Measurements from ENCODE around the gene KCNJ11. TPM values are rescaled to one million over a fixed set of nuclear protein-coding genes. Genes with fewer than 3 reads are reported as not detected.

KCNJ11 gene
- total and polyA plus RNA-seq, 12 donors = 0.11 to 3.2 (median 1.4) TPM

DNA sequence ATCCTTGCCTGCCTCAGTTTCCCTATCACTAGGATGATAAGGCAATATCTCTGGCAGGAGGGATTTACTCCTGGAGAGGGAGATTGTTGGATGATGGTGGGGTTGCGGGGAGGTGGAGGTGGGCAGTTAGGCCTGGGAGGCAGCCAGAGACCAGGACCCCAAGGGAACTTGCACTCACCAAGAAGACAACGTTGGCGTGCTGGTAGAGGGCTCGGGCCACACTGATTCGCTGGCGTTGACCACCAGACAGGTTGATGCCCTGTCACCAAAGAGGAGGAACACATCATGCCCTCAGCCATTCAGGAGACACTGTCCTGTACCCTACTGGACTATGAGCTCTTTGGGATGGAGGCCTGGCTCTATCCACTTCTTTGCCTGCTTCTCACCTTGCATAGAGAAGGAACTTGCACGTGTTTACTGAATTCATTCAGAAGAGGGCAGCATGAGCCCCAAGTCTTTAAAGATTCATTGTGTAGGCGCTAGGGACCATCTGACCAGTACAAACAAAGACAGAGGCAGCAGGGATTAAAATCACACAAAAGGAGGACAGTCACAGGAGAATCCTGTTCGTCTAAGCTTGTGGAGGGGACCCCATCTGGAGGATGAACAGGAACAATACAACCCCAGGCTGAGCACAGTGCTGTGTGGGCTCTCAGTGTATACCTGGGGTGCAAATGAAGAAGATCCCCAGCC lies 24.2 kb upstream of the KCNJ11 start:
- intact Hi-C loops (cut with DNase I) = no loop called here
- no peaks in the 10 kb centered on the region for H3K27me3 ChIP-seq
- TF ChIP-seq, protein P1, sequence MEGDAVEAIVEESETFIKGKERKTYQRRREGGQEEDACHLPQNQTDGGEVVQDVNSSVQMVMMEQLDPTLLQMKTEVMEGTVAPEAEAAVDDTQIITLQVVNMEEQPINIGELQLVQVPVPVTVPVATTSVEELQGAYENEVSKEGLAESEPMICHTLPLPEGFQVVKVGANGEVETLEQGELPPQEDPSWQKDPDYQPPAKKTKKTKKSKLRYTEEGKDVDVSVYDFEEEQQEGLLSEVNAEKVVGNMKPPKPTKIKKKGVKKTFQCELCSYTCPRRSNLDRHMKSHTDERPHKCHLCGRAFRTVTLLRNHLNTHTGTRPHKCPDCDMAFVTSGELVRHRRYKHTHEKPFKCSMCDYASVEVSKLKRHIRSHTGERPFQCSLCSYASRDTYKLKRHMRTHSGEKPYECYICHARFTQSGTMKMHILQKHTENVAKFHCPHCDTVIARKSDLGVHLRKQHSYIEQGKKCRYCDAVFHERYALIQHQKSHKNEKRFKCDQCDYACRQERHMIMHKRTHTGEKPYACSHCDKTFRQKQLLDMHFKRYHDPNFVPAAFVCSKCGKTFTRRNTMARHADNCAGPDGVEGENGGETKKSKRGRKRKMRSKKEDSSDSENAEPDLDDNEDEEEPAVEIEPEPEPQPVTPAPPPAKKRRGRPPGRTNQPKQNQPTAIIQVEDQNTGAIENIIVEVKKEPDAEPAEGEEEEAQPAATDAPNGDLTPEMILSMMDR (IDR thresholded peaks at IDR 0.05) = no peak
- TF ChIP-seq POLR2A (IDR thresholded peaks at IDR 0.05) = no peak
- H3K9me3 ChIP-seq (replicated peaks in 1 of 3) = no peaks in the 10 kb centered on the region
- H3K36me3 ChIP-seq (replicated peaks in 1 of 2) = no peaks in the 10 kb centered on the region
- H3K4me1 ChIP-seq (replicated peaks in 1 of 2) = no peaks in the 10 kb centered on the region
- WGBS, 4 donors = 74 to 84% (median 80%) methylated on average over 9 of the region's 9 CpGs
- no peak overlapping the region for H3K4me3 ChIP-seq
- DNase-seq = no peak
- no peak overlapping the region for H3K27ac ChIP-seq

DNA sequence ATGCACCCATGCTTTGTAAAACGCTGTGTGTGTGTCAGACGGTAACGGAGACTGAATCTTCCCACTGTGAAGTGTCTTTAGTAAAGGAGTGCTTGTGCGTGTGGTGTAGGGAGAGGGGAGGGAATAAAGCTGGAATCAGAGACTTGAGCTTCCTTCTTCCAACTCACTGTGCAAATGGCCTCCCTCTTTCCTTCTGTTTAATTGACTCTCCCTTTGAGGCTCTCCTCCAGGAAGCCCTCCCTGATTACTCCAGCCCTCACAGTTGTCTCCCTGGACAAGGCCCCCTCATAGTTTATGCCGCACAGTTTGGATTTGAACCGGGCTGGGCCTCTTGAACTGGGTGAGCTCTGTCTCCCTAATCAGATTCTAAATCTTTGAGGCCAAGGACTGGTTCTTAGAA lies 23.0 kb upstream of the KCNJ11 start:
- Histone ChIP-seq H3K4me3 (no peak overlapping the region), H3K27me3 (no peaks in the 10 kb centered on the region), H3K9me3 (replicated peaks in 1 of 3) (no peaks in the 10 kb centered on the region), H3K27ac (peak overlapping the region in 1 of 5 donors; percentile 69), H3K36me3 (replicated peaks in 1 of 2) (no peaks in the 10 kb centered on the region), H3K4me1 (replicated peaks in 1 of 2) (peaks cover 0 to 4% of the 10 kb centered on the region in 2 donors)
- DNase-seq = no peak
- TF ChIP-seq POLR2A (IDR thresholded peaks at IDR 0.05) = no peak
- TF ChIP-seq, protein P1 (IDR thresholded peaks at IDR 0.05) = no peak
- intact Hi-C loops (cut with DNase I) = no loop called here
- 79 to 82% (median 80%) methylated on average over 6 of the region's 6 CpGs for WGBS, 4 donors

DNA sequence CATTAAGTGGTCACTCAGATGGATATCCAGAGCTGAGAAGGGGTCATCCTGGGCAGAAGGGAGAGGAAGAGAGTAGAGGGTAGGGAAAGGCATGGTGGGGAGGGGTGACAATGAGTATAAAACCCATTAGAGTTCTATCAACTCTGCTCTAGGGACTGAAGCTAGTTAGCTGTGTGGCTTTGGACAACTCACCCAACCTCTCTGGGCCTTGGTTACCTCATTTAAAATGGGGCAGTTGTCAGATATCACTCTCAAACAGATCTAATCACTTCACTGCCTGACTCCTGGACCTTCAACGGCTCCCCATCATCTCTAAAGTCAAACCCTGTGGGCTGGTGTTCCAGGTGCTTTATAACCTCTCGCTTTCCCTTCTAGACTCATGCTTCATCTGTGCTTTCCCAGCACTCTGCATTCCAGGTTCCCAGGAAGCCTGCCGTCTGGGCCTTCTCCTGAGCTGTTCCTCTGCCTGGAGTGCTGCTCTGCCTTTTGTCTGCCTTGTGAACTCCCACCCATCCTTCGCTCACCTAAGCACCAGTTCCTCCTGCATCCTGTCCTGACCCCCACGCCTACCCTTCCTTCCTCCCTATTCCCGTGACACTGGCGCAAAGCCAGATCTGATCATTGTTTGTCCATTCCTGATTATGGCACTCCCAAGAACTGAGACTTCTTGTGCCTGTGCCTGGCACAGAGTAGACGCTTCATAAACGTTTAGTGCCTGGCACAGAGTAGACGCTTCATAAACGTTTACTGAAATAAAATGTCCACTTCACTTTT lies 22.3 kb upstream of the KCNJ11 start:
- peak in 6 of 7 donors; percentile 31 to 83 (median 48) for DNase-seq
- TF ChIP-seq, protein P1 (IDR thresholded peaks at IDR 0.05) = no peak
- TF ChIP-seq POLR2A (IDR thresholded peaks at IDR 0.05) = no peak
- peak overlapping the region in 1 of 5 donors; percentile 69 for H3K27ac ChIP-seq
- no peaks in the 10 kb centered on the region for H3K9me3 ChIP-seq (replicated peaks in 1 of 3)
- H3K36me3 ChIP-seq (replicated peaks in 1 of 2) = no peaks in the 10 kb centered on the region
- intact Hi-C loops (cut with DNase I) = no loop called here
- WGBS, 4 donors = 52 to 56% (median 54%) methylated on average over 11 of the region's 11 CpGs
- peaks cover 0 to 10% of the 10 kb centered on the region in 2 donors for H3K4me1 ChIP-seq (replicated peaks in 1 of 2)
- H3K4me3 ChIP-seq = no peak overlapping the region
- H3K27me3 ChIP-seq = no peaks in the 10 kb centered on the region

DNA sequence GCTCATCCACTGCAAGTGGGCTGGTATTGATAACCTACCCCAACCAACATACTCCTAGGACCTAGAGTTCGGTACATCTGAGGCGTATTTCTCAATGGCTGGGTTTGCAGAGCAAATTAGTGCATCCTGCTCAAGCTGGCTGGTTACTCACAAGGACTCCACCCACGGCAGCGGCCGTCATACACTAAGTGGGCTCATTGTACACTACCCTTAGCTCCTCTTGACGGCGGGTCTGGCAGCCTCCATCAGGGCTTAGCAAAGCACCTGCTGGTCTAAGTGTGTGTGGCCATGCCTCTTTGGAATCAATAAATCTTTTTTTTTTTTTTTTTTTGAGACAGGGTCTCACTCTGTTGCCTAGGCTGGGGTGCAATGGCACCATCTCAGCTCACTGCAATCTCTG lies 20.2 kb upstream of the KCNJ11 start:
- 90 to 94% (median 91%) methylated on average over 7 of the region's 7 CpGs for WGBS, 4 donors
- no peak overlapping the region for H3K4me3 ChIP-seq
- H3K9me3 ChIP-seq (replicated peaks in 1 of 3) = no peaks in the 10 kb centered on the region
- intact Hi-C loops (cut with DNase I) = no loop called here
- DNase-seq = no peak
- no peaks in the 10 kb centered on the region for H3K27me3 ChIP-seq
- TF ChIP-seq, protein P1 (IDR thresholded peaks at IDR 0.05) = no peak
- TF ChIP-seq POLR2A (IDR thresholded peaks at IDR 0.05) = no peak
- H3K4me1 ChIP-seq (replicated peaks in 1 of 2) = peaks cover 0 to 16% of the 10 kb centered on the region in 2 donors
- H3K27ac ChIP-seq = no peak overlapping the region
- no peaks in the 10 kb centered on the region for H3K36me3 ChIP-seq (replicated peaks in 1 of 2)

All from adrenal gland (tissue), 12 donors.